ENCODE results near the gene ZSCAN5B.
"Not testable (repeated sequence)": the region's sequence is repeated elsewhere in the genome, so short reads cannot be mapped to it uniquely, and the experiment has no call there.

The ZSCAN5B gene

DNA sequence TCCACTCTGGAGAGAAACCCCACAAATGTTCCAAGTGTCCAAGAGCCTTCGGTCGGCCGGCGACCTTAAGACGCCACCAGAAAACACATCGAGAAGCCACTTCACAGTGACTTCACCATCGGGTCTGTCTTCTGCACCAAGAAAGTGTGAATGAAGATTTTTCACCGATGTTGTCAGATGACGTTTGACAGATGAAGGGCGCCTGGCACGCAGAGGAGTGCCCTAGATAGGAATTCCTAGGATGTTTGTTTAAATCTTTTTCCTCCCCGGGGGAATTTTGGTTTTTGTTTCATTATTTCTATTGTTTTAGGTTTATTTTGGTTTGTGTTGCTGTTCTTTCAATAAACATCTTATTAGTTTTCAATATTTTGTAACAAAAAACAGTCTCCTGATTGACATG is 11.5 kb upstream of the ZSCAN5B start:
- no peak overlapping the region for H3K4me2 ChIP-seq
- H4K20me1 ChIP-seq (ENCODE audit: insufficient read depth): no peaks in the 10 kb centered on the region
- no peak overlapping the region for H3K9ac ChIP-seq
- H3K4me1 ChIP-seq (ENCODE audit: low read depth, poor library complexity, severe bottlenecking): no peaks in the 10 kb centered on the region
- H3K4me3 ChIP-seq (IDR thresholded peaks at IDR 0.05; ENCODE audit: insufficient read depth, low read depth, low read length): no peak overlapping the region
- H3K79me2 ChIP-seq (ENCODE audit: insufficient read depth, low read depth): no peaks in the 10 kb centered on the region
- H3K27ac ChIP-seq: no peak overlapping the region
- H3K27me3 ChIP-seq (ENCODE audit: insufficient read depth, low read depth): no peaks in the 10 kb centered on the region
- no peak overlapping the region for H2AFZ ChIP-seq (ENCODE audit: low read depth)
- TF ChIP-seq, protein P1, sequence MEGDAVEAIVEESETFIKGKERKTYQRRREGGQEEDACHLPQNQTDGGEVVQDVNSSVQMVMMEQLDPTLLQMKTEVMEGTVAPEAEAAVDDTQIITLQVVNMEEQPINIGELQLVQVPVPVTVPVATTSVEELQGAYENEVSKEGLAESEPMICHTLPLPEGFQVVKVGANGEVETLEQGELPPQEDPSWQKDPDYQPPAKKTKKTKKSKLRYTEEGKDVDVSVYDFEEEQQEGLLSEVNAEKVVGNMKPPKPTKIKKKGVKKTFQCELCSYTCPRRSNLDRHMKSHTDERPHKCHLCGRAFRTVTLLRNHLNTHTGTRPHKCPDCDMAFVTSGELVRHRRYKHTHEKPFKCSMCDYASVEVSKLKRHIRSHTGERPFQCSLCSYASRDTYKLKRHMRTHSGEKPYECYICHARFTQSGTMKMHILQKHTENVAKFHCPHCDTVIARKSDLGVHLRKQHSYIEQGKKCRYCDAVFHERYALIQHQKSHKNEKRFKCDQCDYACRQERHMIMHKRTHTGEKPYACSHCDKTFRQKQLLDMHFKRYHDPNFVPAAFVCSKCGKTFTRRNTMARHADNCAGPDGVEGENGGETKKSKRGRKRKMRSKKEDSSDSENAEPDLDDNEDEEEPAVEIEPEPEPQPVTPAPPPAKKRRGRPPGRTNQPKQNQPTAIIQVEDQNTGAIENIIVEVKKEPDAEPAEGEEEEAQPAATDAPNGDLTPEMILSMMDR (conservative IDR thresholded peaks at IDR 0.05; ENCODE audit: low read depth, low read length): no peak
- no peaks in the 10 kb centered on the region for H3K36me3 ChIP-seq (ENCODE audit: insufficient read depth)

DNA sequence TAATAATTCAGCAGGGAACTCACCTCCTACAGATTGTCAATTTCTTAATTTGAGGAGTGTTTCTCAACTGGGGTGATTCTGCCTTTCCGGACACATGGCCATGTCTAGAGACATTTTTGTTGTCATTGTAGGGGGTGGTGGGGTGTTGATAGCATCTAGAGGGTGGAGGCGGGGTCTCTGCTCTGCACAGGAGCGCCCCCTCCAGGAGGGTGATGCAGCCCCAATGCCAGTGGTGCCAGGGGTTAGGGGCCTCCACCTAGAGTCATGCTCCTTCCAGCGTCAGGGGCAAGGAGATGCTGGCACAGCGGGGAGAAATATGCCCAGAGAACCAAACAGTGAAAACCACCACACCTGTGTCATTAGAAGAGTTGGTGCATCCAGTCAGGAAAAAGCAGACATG is 10.0 kb upstream of the ZSCAN5B start:
- not testable (repeated sequence) for H3K27me3 ChIP-seq (ENCODE audit: insufficient read depth, low read depth); H3K4me3 ChIP-seq (IDR thresholded peaks at IDR 0.05; ENCODE audit: insufficient read depth, low read depth, low read length)

DNA sequence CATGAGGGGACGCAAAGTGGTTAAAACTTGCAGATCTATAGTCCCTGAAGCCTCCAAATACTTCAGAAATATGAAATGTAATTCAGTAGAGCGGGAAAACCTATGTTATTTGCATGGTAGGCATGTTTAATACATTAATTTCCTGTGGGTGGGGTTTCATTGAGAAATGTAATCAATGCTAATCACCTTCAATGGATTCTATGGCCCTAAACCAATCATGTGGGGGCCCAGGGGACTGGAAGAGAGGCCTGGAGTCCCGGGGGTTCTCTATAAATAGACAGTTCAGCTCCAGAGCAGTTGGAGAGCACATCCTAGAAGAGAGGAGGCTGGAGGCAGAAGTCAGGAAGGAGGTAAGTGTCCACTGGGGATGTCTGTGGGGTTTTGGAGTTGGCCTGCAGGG is 4.4 kb upstream of the ZSCAN5B start, which contains the start of gene ZSCAN5C:
Gene ZSCAN5C (plus strand): TSS at position 301 of the 400 bp plus-strand sequence. CDS start 3,641 bp downstream, outside the sequence.
- Histone ChIP-seq H3K4me3 (IDR thresholded peaks at IDR 0.05; ENCODE audit: insufficient read depth, low read depth, low read length) (no peak within 1 kb of the TSS), H4K20me1 (ENCODE audit: insufficient read depth) (no peaks in the 10 kb centered on the region), H3K27me3 (ENCODE audit: insufficient read depth, low read depth) (no peaks in the 10 kb centered on the region), H3K79me2 (ENCODE audit: insufficient read depth, low read depth) (no peaks in the 10 kb centered on the region), H3K27ac (no peak within 1 kb of the TSS), H3K4me1 (ENCODE audit: low read depth, poor library complexity, severe bottlenecking) (no peaks in the 10 kb centered on the region), H2AFZ (ENCODE audit: low read depth) (no peak within 1 kb of the TSS), H3K4me2 (no peak within 1 kb of the TSS), H3K36me3 (ENCODE audit: insufficient read depth) (no peaks in the 10 kb centered on the region), H3K9ac (no peak within 1 kb of the TSS)
- TF ChIP-seq, protein P1 (conservative IDR thresholded peaks at IDR 0.05; ENCODE audit: low read depth, low read length): no peak

More for the DNA sequence above, 10.0 kb upstream of the ZSCAN5B start:
- H3K79me2 ChIP-seq (ENCODE audit: insufficient read depth, low read depth); H3K27ac ChIP-seq; H3K4me1 ChIP-seq (ENCODE audit: low read depth, poor library complexity, severe bottlenecking); H3K9ac ChIP-seq; H3K4me2 ChIP-seq; H2AFZ ChIP-seq (ENCODE audit: low read depth); H4K20me1 ChIP-seq (ENCODE audit: insufficient read depth); H3K36me3 ChIP-seq (ENCODE audit: insufficient read depth): not testable (repeated sequence)

DNA sequence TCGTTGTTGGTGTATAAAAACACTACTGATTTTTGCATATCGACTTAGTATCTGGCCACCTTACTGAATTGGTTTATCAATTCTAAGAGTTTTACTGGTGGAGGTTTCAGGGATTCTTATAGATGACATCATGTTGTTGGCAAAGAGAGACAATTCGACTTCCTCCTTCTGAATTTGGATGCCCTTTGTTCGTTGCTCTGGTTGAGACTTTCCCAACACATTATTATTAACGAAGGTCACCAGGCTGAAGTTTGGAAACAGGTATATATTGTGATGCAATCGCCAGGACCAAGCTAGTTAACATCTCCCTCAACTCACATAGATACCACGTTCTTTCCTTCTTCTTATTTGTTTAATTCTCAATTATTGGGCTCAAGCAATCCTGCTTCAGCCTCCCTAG is 2.1 kb upstream of the ZSCAN5B start:
- H3K9ac ChIP-seq: no peak overlapping the region
- no peak overlapping the region for H3K4me2 ChIP-seq
- H3K27ac ChIP-seq: no peak overlapping the region
- no peaks in the 10 kb centered on the region for H3K4me1 ChIP-seq (ENCODE audit: low read depth, poor library complexity, severe bottlenecking)
- no peaks in the 10 kb centered on the region for H3K27me3 ChIP-seq (ENCODE audit: insufficient read depth, low read depth)
- TF ChIP-seq, protein P1 (conservative IDR thresholded peaks at IDR 0.05; ENCODE audit: low read depth, low read length): no peak
- no peak overlapping the region for H3K4me3 ChIP-seq (IDR thresholded peaks at IDR 0.05; ENCODE audit: insufficient read depth, low read depth, low read length)
- H2AFZ ChIP-seq (ENCODE audit: low read depth): no peak overlapping the region
- H4K20me1 ChIP-seq (ENCODE audit: insufficient read depth): no peaks in the 10 kb centered on the region
- no peaks in the 10 kb centered on the region for H3K36me3 ChIP-seq (ENCODE audit: insufficient read depth)
- no peaks in the 10 kb centered on the region for H3K79me2 ChIP-seq (ENCODE audit: insufficient read depth, low read depth)

DNA sequence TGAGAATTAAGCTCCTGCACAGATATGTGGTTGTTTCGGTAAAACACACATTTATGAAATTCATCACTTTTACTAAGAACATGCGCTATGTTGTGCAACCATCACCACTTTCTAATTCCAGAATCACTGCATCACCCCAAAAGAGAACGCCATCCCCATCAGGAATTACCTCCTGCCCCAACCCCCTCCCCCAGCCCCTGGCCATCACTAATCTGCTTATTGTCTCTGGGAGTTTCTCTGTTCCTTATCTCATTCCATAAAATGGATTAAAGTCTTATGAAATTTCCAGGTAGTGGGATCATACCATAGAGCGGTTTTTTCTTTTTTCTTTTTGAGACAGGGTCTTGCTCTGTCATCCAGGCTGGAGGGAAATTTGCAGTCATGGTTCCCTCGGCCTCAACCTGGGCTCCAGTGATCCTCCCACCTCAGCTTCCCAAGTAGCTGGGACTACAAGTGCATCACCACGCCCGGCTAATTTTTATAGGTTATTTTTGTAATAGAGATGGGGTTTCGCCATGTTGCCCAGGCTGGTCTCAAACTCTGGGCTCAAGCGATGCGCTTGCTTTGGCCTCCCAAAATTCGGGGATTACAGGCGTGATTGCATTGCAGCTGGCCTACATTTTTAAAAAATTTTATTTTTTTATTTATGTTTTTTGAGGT is 3.5 kb downstream of the ZSCAN5B start:
- H3K27ac ChIP-seq: no peak overlapping the region
- no peak overlapping the region for H3K4me3 ChIP-seq (IDR thresholded peaks at IDR 0.05; ENCODE audit: insufficient read depth, low read depth, low read length)
- H3K27me3 ChIP-seq (ENCODE audit: insufficient read depth, low read depth): no peaks in the 10 kb centered on the region
- no peaks in the 10 kb centered on the region for H4K20me1 ChIP-seq (ENCODE audit: insufficient read depth)
- no peaks in the 10 kb centered on the region for H3K79me2 ChIP-seq (ENCODE audit: insufficient read depth, low read depth)
- H3K4me2 ChIP-seq: no peak overlapping the region
- H3K36me3 ChIP-seq (ENCODE audit: insufficient read depth): no peaks in the 10 kb centered on the region
- no peaks in the 10 kb centered on the region for H3K4me1 ChIP-seq (ENCODE audit: low read depth, poor library complexity, severe bottlenecking)
- TF ChIP-seq, protein P1 (conservative IDR thresholded peaks at IDR 0.05; ENCODE audit: low read depth, low read length): no peak
- H2AFZ ChIP-seq (ENCODE audit: low read depth): no peak overlapping the region
- no peak overlapping the region for H3K9ac ChIP-seq

Measured in KMS-11 (cell line).